ENCODE data around the gene TMEM238. TPM values are rescaled to one million over a fixed set of nuclear protein-coding genes. Genes with fewer than 3 reads are reported as not detected.

The TMEM238 gene
- total RNA-seq, 1 experiment from 2014 or later = 22.8 TPM

DNA sequence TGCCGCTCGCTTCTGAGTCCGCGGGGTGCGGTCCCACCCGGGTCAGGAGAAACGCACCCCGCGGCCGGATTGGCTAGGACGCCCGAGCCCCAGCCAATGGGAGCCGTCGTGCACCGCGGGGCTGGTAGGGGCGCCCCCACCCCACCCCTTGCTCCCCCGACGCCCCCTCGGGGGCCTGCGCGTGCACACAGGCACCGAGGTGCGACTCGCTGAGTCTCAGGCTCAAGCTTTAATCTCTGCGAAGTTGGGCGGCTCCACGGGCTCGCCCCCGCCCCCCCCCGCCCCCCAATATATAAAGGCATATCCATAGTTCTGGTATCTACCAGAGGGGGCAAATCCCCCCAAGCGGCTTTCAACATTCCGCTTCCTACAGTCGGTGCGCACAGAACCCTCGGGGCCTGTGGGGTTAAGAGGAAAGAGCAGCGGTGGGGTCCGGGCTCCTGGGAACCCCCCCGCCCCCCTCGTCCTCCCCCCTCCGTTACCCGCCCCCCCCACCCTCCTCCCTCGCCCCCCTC lies 29.3 kb downstream of the TMEM238 start, which contains the start of gene COX6B2:
Gene COX6B2 (minus strand): TSS at position 22 of the 515 bp plus-strand sequence. CDS start 198 bp downstream, outside the sequence.
- ChIA-PET POLR2A (ENCODE audit: unreplicated experiment) (interaction anchor here (0.6 kb wide), 1 partner anchor 13 kb away, joined by 3 read pairs; no protein-coding TSS in a partner anchor), CTCF (no interaction called here)
- H3K27ac ChIP-seq (ENCODE audit: low read length) = no peak within 1 kb of the TSS
- no peaks in the 10 kb centered on the region for H3K9me2 ChIP-seq (replicated peaks; ENCODE audit: low read length)
- no peak for ATAC-seq
- no peaks in the 10 kb centered on the region for H3F3A ChIP-seq (ENCODE audit: low read length, unreplicated experiment)
- no peaks in the 10 kb centered on the region for H4K20me1 ChIP-seq (ENCODE audit: low read length)
- intact Hi-C loops (cut with micrococcal nuclease) = loop anchor here (2.0 kb wide), 1 partner anchor 16 kb away; the partner anchor contains the start of gene KMT5C
- TF ChIP-seq EZH2phosphoT487 (IDR thresholded peaks at IDR 0.05; ENCODE audit: borderline replicate concordance, low read length) = no peak
- no peak for TF ChIP-seq EZH2 (IDR thresholded peaks at IDR 0.05; ENCODE audit: low read length, unreplicated experiment)
- TF ChIP-seq, protein P1, sequence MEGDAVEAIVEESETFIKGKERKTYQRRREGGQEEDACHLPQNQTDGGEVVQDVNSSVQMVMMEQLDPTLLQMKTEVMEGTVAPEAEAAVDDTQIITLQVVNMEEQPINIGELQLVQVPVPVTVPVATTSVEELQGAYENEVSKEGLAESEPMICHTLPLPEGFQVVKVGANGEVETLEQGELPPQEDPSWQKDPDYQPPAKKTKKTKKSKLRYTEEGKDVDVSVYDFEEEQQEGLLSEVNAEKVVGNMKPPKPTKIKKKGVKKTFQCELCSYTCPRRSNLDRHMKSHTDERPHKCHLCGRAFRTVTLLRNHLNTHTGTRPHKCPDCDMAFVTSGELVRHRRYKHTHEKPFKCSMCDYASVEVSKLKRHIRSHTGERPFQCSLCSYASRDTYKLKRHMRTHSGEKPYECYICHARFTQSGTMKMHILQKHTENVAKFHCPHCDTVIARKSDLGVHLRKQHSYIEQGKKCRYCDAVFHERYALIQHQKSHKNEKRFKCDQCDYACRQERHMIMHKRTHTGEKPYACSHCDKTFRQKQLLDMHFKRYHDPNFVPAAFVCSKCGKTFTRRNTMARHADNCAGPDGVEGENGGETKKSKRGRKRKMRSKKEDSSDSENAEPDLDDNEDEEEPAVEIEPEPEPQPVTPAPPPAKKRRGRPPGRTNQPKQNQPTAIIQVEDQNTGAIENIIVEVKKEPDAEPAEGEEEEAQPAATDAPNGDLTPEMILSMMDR (conservative IDR thresholded peaks at IDR 0.05; ENCODE audit: low read depth, low read length) = no peak
- H3K9me3 ChIP-seq (ENCODE audit: low read length) = no peaks in the 10 kb centered on the region
- peak within 1 kb of the TSS; percentile 91 for H3K4me2 ChIP-seq (ENCODE audit: low read length)
- H3K4me1 ChIP-seq (ENCODE audit: insufficient read depth, low read length) = peaks cover 45% of the 10 kb centered on the region
- no peaks in the 10 kb centered on the region for H3K79me2 ChIP-seq (ENCODE audit: low read length)
- no TSS peak for BruUV-seq (replicated peaks)
- H3K9ac ChIP-seq (ENCODE audit: low read length) = peak within 1 kb of the TSS; percentile 48
- peaks cover 17% of the 10 kb centered on the region for H3K27me3 ChIP-seq (ENCODE audit: low read length)
- DNase-seq = no peak
- no peaks in the 10 kb centered on the region for H3K36me3 ChIP-seq (ENCODE audit: low read depth, low read length)
- H2AFZ ChIP-seq (ENCODE audit: low read length) = peak within 1 kb of the TSS; percentile 70
- peak within 1 kb of the TSS; percentile 68 for H3K4me3 ChIP-seq (ENCODE audit: low read length)

DNA sequence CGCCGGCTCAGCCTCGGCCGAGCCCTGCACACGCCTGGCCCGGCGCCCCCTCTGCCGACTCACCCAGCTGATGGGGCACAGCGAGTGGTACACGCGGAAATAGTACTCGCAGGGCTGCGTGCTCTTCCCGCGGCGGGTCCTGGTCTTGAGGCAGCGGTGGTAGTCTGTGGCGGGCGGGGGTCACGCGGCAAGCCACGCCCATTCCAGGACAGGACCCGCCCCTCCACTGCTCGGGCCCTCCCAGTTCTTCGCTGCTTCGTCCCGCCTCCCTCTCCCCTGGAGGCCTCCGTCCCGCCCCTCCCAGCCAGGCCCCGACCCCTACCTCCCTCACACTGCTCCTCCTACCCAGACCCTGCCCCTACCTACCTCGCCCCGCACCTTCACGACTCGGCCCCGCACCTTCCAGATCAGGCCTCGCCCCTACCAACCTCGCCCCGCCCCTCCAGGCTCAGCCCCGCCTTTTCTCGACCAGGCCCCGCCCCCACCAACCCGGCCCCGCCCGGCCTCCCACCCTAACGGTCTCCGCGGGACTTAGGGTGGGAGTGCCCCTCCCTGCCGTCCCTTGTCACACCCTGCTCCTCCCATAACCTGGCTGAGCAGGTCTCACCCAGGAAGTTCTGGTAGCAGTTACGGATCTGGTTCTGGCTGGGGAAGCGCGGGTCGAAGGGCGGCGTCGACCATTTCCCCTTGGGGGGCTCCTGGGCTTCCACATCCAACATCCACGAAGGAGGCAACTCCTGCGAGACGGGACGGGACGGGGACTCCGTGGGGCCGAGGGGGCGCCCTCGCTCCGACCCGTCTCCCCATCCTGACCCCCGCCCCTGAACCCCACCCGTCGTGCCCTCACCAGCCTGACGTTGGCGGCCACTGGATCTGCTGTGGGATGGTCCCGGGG lies 30.0 kb downstream of the TMEM238 start:
- Histone ChIP-seq H2AFZ (ENCODE audit: low read length) (peak overlapping the region; percentile 70), H3F3A (ENCODE audit: low read length, unreplicated experiment) (no peaks in the 10 kb centered on the region), H3K4me1 (ENCODE audit: insufficient read depth, low read length) (peaks cover 45% of the 10 kb centered on the region), H3K27ac (ENCODE audit: low read length) (no peak overlapping the region), H3K9ac (ENCODE audit: low read length) (peak overlapping the region; percentile 48), H3K27me3 (ENCODE audit: low read length) (peaks cover 17% of the 10 kb centered on the region), H3K36me3 (ENCODE audit: low read depth, low read length) (no peaks in the 10 kb centered on the region), H3K4me2 (ENCODE audit: low read length) (peak overlapping the region; percentile 91), H3K79me2 (ENCODE audit: low read length) (no peaks in the 10 kb centered on the region), H3K4me3 (ENCODE audit: low read length) (peak overlapping the region; percentile 68), H3K9me2 (replicated peaks; ENCODE audit: low read length) (no peaks in the 10 kb centered on the region), H3K9me3 (ENCODE audit: low read length) (no peaks in the 10 kb centered on the region), H4K20me1 (ENCODE audit: low read length) (no peaks in the 10 kb centered on the region)
- ChIA-PET POLR2A (ENCODE audit: unreplicated experiment) (no interaction called here), CTCF (no interaction called here)
- DNase-seq (peak; percentile 65), ATAC-seq (peak; percentile 81)
- TF ChIP-seq EZH2phosphoT487 (IDR thresholded peaks at IDR 0.05; ENCODE audit: borderline replicate concordance, low read length) = no peak
- TF ChIP-seq, protein P1 (conservative IDR thresholded peaks at IDR 0.05; ENCODE audit: low read depth, low read length) = no peak
- no TSS peak for BruUV-seq (replicated peaks)
- intact Hi-C loops (cut with micrococcal nuclease) = loop anchor here (2.0 kb wide), 1 partner anchor 15 kb away; the partner anchor contains the start of gene KMT5C
